Measurements from ENCODE around the gene CASR. TPM values are rescaled to one million over a fixed set of nuclear protein-coding genes. Genes with fewer than 3 reads are reported as not detected.

CASR gene
- total RNA-seq, 1 donor from 2014 or later = not detected

GRCh38 chr3:122283796-122284445 is 100.5 kb downstream of the CASR start:
- no peak for DNase-seq (ENCODE audit: low spot score)
- H3K36me3 Mint-ChIP-seq (ENCODE audit: low read depth) = no peaks in the 10 kb centered on the region
- H3K4me1 Mint-ChIP-seq (ENCODE audit: low read depth) = no peaks in the 10 kb centered on the region
- no peak overlapping the region for H3K4me3 Mint-ChIP-seq (ENCODE audit: unreplicated experiment)
- no peak for TF ChIP-seq CTCF (IDR thresholded peaks at IDR 0.05)
- H3K9me3 Mint-ChIP-seq (ENCODE audit: low read depth) = no peaks in the 10 kb centered on the region
- no peak overlapping the region for H3K27ac Mint-ChIP-seq (ENCODE audit: unreplicated experiment)
- peaks cover 16% of the 10 kb centered on the region for H3K27me3 Mint-ChIP-seq (ENCODE audit: low read depth)

DNA sequence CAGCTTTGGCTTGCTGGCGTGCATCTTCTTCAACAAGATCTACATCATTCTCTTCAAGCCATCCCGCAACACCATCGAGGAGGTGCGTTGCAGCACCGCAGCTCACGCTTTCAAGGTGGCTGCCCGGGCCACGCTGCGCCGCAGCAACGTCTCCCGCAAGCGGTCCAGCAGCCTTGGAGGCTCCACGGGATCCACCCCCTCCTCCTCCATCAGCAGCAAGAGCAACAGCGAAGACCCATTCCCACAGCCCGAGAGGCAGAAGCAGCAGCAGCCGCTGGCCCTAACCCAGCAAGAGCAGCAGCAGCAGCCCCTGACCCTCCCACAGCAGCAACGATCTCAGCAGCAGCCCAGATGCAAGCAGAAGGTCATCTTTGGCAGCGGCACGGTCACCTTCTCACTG is 101.0 kb downstream of the CASR start:
- no peak for DNase-seq (ENCODE audit: low spot score)
- Mint-ChIP-seq H3K27me3 (ENCODE audit: low read depth) (peaks cover 14% of the 10 kb centered on the region), H3K27ac (ENCODE audit: unreplicated experiment) (no peak overlapping the region), H3K4me1 (ENCODE audit: low read depth) (no peaks in the 10 kb centered on the region), H3K4me3 (ENCODE audit: unreplicated experiment) (no peak overlapping the region), H3K9me3 (ENCODE audit: low read depth) (no peaks in the 10 kb centered on the region), H3K36me3 (ENCODE audit: low read depth) (no peaks in the 10 kb centered on the region)
- TF ChIP-seq CTCF (IDR thresholded peaks at IDR 0.05) = no peak

- H3K27me3 Mint-ChIP-seq (ENCODE audit: low read depth) = peaks cover 14% of the 10 kb centered on the region
- H3K36me3 Mint-ChIP-seq (ENCODE audit: low read depth) = no peaks in the 10 kb centered on the region
- H3K9me3 Mint-ChIP-seq (ENCODE audit: low read depth) = no peaks in the 10 kb centered on the region
Observed at GRCh38 chr3:122294359-122294758, 110.9 kb downstream of the CASR start.

GRCh38 chr3:122295266-122296062 is 112.0 kb downstream of the CASR start:
- no peak overlapping the region for H3K27ac Mint-ChIP-seq (ENCODE audit: unreplicated experiment)
- H3K9me3 Mint-ChIP-seq (ENCODE audit: low read depth) = peaks cover 1% of the 10 kb centered on the region
- no peak overlapping the region for H3K4me3 Mint-ChIP-seq (ENCODE audit: unreplicated experiment)
- TF ChIP-seq CTCF (IDR thresholded peaks at IDR 0.05) = no peak
- H3K36me3 Mint-ChIP-seq (ENCODE audit: low read depth) = no peaks in the 10 kb centered on the region
- peaks cover 14% of the 10 kb centered on the region for H3K27me3 Mint-ChIP-seq (ENCODE audit: low read depth)
- DNase-seq (ENCODE audit: low spot score) = no peak
- no peaks in the 10 kb centered on the region for H3K4me1 Mint-ChIP-seq (ENCODE audit: low read depth)

More at GRCh38 chr3:122294359-122294758, 110.9 kb downstream of the CASR start:
- H3K27ac Mint-ChIP-seq (ENCODE audit: unreplicated experiment) = no peak overlapping the region
- no peak for DNase-seq (ENCODE audit: low spot score)
- no peak for TF ChIP-seq CTCF (IDR thresholded peaks at IDR 0.05)
- no peak overlapping the region for H3K4me3 Mint-ChIP-seq (ENCODE audit: unreplicated experiment)
- H3K4me1 Mint-ChIP-seq (ENCODE audit: low read depth) = no peaks in the 10 kb centered on the region

DNA sequence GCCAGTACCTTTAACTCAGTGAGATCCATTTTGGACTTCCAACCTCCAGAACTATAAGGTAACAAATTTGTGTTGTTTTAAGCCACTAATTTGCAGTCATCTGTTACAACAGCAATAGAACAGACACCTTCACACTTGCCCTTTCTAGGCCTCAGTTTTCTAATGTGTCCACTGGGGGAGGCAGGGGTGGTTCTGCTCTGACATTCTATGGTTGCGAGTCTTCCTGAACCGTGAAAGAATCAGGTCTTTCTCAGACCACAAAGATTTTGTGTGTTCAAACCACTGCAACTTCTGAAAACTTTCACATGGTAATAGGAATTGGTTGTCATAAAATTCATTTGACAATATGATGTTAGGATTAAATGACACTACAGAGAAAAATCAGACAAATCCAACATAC is 114.8 kb downstream of the CASR start:
- no peak for DNase-seq (ENCODE audit: low spot score)
- H3K9me3 Mint-ChIP-seq (ENCODE audit: low read depth) = peaks cover 2% of the 10 kb centered on the region
- H3K36me3 Mint-ChIP-seq (ENCODE audit: low read depth) = no peaks in the 10 kb centered on the region
- no peak for TF ChIP-seq CTCF (IDR thresholded peaks at IDR 0.05)
- H3K4me3 Mint-ChIP-seq (ENCODE audit: unreplicated experiment) = no peak overlapping the region
- no peaks in the 10 kb centered on the region for H3K4me1 Mint-ChIP-seq (ENCODE audit: low read depth)
- peaks cover 9% of the 10 kb centered on the region for H3K27me3 Mint-ChIP-seq (ENCODE audit: low read depth)
- no peak overlapping the region for H3K27ac Mint-ChIP-seq (ENCODE audit: unreplicated experiment)
